DOHH2 (cell line): ENCODE data around the gene ATR.
"Not testable (repeated sequence)": the region's sequence is repeated elsewhere in the genome, so short reads cannot be mapped to it uniquely, and the experiment has no call there.

Experiments
- H3F3A ChIP-seq: fragments of 200-600 bp; sonication (generic), shearing (Covaris generic); 2 replicates; pipeline ENCODE4 v1.6.0; 2016; ENCODE audit warnings: antibody characterized with exemption, mild to moderate bottlenecking; ENCODE audit not compliant: control insufficient read depth, insufficient read depth
- H3K27ac ChIP-seq: fragments of 200-600 bp; sonication (generic); 2 replicates; pipeline ENCODE4 v1.5.1; 2014; ENCODE audit warnings: low read depth, mild to moderate bottlenecking, low read length, moderate library complexity
- H3K27me3 ChIP-seq: fragments of 200-600 bp; sonication (generic); 2 replicates; pipeline ENCODE4 v1.6.1; 2014; ENCODE audit warnings: mild to moderate bottlenecking, low read length, mixed read lengths; ENCODE audit not compliant: control insufficient read depth
- H3K36me3 ChIP-seq: fragments of 200-600 bp; sonication (generic); 2 replicates; pipeline ENCODE4 v1.6.1; 2014; ENCODE audit warnings: mild to moderate bottlenecking, low read length, moderate library complexity, mixed read lengths; ENCODE audit not compliant: control insufficient read depth
- H3K4me1 ChIP-seq: fragments of 200-600 bp; sonication (generic); 2 replicates; pipeline ENCODE4 v1.6.1; 2014; ENCODE audit warnings: mild to moderate bottlenecking, low read length, mixed read lengths; ENCODE audit not compliant: control insufficient read depth
- H3K4me2 ChIP-seq: fragments of 200-600 bp; sonication (generic); 2 replicates; pipeline ENCODE4 v1.6.0; 2014; ENCODE audit warnings: mild to moderate bottlenecking, low read length, moderate library complexity
- H3K4me3 ChIP-seq: fragments of 200-600 bp; sonication (generic); 2 replicates; pipeline ENCODE4 v1.5.1; 2014; ENCODE audit warnings: mild to moderate bottlenecking, low read length, mixed read lengths
- H3K79me2 ChIP-seq: fragments of 200-600 bp; sonication (generic); 2 replicates; pipeline ENCODE4 v1.6.1; 2014; ENCODE audit warnings: mild to moderate bottlenecking, low read length, mixed read lengths; ENCODE audit not compliant: control insufficient read depth
- H3K9me2 ChIP-seq: fragments of 200-600 bp; sonication (generic); replicated peaks from 2 replicates; pipeline ENCODE4 v1.6.1; 2014; ENCODE audit warnings: mild to moderate bottlenecking, low read length, mixed read lengths; ENCODE audit not compliant: control insufficient read depth
- H3K9me3 ChIP-seq: fragments of 200-600 bp; sonication (generic); 2 replicates; pipeline ENCODE4 v1.6.1; 2014; ENCODE audit warnings: antibody characterized with exemption, low read length, mixed read lengths; ENCODE audit not compliant: control insufficient read depth, insufficient read depth
- H4K20me1 ChIP-seq: fragments of 200-600 bp; sonication (generic); 2 replicates; pipeline ENCODE4 v1.6.0; 2014; ENCODE audit warnings: low read depth, mild to moderate bottlenecking, antibody characterized with exemption, low read length, moderate library complexity; ENCODE audit not compliant: control insufficient read depth, insufficient read depth
- CTCF ChIP-seq: fragments of 200-600 bp; sonication (generic); IDR thresholded peaks from one replicate; pipeline ENCODE4 v1.5.1; 2014; ENCODE audit warnings: antibody characterized with exemption, mild to moderate bottlenecking, low read depth, low read length; ENCODE audit not compliant: poor library complexity, severe bottlenecking
- EZH2phosphoT487 ChIP-seq: fragments of 200-600 bp; sonication (generic); IDR thresholded peaks from 2 replicates; pipeline ENCODE4 v1.6.1; 2017; ENCODE audit warnings: borderline replicate concordance, mild to moderate bottlenecking, antibody characterized with exemption, low read length, moderate library complexity, mixed read lengths

ATR gene

GRCh38 chr3:142608631-142609030 lies 30.1 kb upstream of the ATR start:
- Histone ChIP-seq H3K4me1 (no peaks in the 10 kb centered on the region), H3K9me3 (no peaks in the 10 kb centered on the region), H3K4me3 (no peak overlapping the region), H3K79me2 (no peaks in the 10 kb centered on the region; the same call in 1 of the 2 replicates), H3K4me2 (no peak overlapping the region), H3K27me3 (no peaks in the 10 kb centered on the region), H4K20me1 (no peaks in the 10 kb centered on the region), H3K9me2 (no peaks in the 10 kb centered on the region), H3K36me3 (no peaks in the 10 kb centered on the region), H3F3A (no peaks in the 10 kb centered on the region), H3K27ac (no peak overlapping the region)
- TF ChIP-seq CTCF (no peak), EZH2phosphoT487 (no peak)

DNA sequence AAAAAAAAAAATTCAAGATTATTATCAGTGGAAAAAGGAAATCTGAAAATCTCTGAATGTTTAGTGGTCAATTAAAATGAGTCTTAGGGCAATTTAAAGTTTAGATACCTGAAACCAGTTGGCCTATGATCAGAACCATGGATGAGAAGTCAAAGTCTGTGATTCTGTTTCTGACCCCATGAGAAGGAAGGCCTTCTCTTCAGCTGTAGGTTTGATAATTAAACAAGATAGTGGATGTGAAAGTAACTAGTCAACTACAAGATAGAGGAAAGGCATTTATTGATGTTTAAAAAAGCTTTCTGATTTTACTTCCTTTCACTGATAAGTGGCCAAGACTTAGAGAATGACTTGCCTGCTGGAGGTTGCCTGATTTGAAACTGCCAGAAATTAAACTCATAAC lies 26.4 kb upstream of the ATR start:
- H3K27me3 ChIP-seq: no peaks in the 10 kb centered on the region
- H3F3A ChIP-seq: no peaks in the 10 kb centered on the region
- H3K4me2 ChIP-seq: no peak overlapping the region
- no peak overlapping the region for H3K4me3 ChIP-seq
- no peak overlapping the region for H3K27ac ChIP-seq
- H3K4me1 ChIP-seq: peaks cover 3% of the 10 kb centered on the region; the same call in 1 of the 2 replicates
- TF ChIP-seq CTCF (no peak), EZH2phosphoT487 (no peak)
- no peaks in the 10 kb centered on the region for H3K9me2 ChIP-seq
- H3K9me3 ChIP-seq: no peaks in the 10 kb centered on the region
- H3K36me3 ChIP-seq: no peaks in the 10 kb centered on the region
- H4K20me1 ChIP-seq: no peaks in the 10 kb centered on the region
- H3K79me2 ChIP-seq: peaks cover 2% of the 10 kb centered on the region

DNA sequence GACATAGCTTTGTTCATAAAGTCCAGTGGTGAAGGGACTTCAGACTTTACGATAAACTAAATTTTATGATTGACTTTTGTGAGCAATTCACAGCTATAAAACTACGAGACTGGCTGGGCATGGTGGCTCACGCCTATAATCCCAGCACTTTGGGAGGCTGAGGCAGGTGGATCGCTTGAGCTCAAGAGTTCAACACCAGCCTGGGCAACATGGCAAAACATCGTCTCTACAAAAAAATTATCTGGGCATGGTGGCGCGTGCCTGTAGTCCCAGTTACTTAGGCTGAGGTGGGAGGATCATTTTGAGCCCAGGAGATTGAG lies 24.8 kb upstream of the ATR start:
- not testable (repeated sequence) for H3K27ac ChIP-seq, H3K9me2 ChIP-seq, H3K79me2 ChIP-seq, H3K4me1 ChIP-seq, H3K27me3 ChIP-seq, H3F3A ChIP-seq, H4K20me1 ChIP-seq, H3K36me3 ChIP-seq, H3K9me3 ChIP-seq, H3K4me3 ChIP-seq, H3K4me2 ChIP-seq

DNA sequence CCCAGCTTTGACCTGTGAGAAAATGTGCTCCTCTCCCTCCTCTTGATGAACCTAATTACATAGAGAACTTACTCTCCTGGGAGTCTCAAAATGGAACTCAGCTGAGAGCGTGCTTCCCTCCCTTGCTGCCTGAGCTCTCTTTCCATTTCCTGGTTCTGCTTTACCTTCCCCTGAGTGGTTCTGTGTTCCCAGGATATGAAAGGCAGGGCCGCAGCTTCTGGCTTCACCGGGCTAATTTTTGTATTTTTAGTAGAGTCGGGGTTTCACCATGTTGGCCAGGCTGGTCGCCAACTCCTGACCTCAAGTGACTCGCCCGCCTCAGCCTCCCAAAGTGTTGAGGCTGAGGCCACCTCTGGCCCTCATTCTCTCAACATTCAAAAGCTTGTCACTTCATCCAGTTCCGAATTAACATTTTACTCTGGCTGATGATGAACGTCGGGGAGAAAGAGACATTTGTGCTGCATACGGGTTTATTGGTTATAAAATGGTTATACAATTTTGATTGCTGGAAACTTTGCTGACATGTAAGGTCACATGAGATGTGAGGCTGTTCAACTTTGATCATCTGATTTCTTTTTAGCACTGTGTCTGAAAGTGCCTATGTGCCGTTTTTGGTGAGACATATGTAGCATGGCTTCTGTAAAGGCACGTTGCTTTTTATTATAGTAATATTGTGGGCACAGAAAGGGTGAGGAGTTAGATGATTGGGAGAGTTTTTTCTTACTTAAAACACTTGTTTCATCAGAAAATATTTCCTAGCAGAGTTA lies 24.3 kb upstream of the ATR start:
- no peak overlapping the region for H3K4me2 ChIP-seq

More for the DNA sequence above, 24.3 kb upstream of the ATR start:
- no peaks in the 10 kb centered on the region for H3K9me2 ChIP-seq
- no peaks in the 10 kb centered on the region for H3K27me3 ChIP-seq
- H3K27ac ChIP-seq: no peak overlapping the region
- H3K4me1 ChIP-seq: peaks cover 10% of the 10 kb centered on the region
- no peaks in the 10 kb centered on the region for H3K36me3 ChIP-seq
- H4K20me1 ChIP-seq: no peaks in the 10 kb centered on the region
- H3K4me3 ChIP-seq: no peak overlapping the region
- peaks cover 10% of the 10 kb centered on the region for H3K79me2 ChIP-seq
- H3F3A ChIP-seq: no peaks in the 10 kb centered on the region
- no peaks in the 10 kb centered on the region for H3K9me3 ChIP-seq
- TF ChIP-seq EZH2phosphoT487 (no peak), CTCF (no peak)
